Measurements from ENCODE around the gene SEMA6B.

The SEMA6B gene

DNA sequence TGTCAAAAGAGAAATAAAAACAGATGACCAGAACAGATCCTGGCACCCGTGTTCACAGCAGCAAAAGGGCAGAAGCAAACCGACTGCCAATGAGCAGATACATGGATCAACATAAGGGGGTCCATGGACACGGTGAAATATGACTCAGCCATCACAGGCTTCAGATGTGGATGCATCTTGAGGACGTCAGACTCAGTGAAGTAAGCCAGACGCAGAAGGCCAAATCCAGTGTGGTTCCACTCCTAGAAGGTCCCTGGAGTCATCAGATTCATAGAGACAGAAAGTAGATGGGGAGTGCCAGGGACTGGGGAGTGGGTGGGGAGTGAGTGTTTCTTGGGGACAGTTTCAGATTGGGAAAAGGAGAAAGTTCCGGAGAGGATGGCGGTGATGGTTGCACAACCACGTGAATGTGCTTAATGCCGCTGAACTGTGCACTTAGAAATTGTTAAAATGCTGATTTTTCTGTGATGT lies 28.8 kb upstream of the SEMA6B start:
- DNase-seq, result peak; percentile 48

GRCh38 chr19:4587527-4587926 lies 28.0 kb upstream of the SEMA6B start:
- no peak for DNase-seq

DNA sequence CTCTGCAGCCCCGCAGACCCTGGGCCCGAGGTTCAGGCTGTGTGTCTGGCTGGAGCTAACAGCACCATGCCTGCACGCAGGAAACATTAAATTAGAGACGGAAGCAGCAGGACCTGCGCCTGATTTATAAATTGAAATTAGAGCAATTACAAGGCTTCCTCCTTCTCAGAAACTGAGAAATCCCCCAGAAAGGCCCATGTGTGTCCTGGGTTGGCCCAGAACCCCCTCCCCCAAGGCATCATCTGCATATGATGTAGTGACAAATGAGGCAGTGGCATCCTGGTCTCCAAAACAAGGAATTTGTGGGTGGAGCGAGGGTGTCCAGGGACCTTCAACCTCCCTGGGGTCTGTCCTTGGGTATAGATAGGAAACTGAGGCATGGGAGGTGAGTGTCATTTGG lies 27.2 kb upstream of the SEMA6B start:
- no peak for DNase-seq

GRCh38 chr19:4586245-4586644 lies 26.8 kb upstream of the SEMA6B start:
- DNase-seq, result no peak

- no peak for DNase-seq
These were observed 26.1 kb upstream of the SEMA6B start for GRCh38 chr19:4585556-4585955.

DNA sequence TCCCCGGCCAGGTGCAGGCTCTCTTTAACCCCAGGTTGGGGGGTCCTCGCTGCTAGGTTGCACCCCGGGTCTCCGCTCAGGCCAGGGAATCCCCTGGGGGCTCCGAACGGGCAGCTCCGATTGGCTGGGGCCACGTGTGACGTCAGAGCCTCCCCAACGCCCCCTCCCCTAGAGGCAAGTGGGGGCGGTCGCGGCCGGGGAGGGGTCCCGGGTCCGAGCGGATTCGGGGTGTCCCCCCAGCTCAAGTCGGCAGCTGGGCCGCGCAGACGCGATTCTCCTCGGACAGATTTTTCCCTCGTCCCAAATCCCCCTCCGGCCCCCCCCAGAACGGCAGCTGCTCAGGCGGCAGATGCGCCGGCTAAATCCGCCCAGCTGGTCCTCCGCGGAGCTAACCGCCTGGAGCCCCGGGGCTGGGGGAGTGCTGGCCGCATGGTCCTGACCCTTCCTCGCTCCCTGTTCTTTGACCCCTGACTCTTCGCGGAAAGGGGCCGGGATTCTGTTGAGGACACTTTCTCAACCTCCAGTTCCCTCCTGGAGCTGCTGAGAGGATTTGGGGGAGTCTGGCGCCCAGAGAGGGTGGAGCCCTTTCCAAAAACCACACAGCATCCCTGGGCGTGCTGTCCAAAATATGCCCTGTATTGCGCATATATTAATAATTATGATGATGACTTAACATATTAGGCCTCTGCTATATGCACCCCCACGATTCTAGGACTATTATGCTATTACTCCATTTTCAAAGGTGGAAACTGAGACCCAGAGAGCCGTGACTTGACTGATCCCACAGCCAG lies 25.4 kb upstream of the SEMA6B start:
- DNase-seq, result no peak

DNA sequence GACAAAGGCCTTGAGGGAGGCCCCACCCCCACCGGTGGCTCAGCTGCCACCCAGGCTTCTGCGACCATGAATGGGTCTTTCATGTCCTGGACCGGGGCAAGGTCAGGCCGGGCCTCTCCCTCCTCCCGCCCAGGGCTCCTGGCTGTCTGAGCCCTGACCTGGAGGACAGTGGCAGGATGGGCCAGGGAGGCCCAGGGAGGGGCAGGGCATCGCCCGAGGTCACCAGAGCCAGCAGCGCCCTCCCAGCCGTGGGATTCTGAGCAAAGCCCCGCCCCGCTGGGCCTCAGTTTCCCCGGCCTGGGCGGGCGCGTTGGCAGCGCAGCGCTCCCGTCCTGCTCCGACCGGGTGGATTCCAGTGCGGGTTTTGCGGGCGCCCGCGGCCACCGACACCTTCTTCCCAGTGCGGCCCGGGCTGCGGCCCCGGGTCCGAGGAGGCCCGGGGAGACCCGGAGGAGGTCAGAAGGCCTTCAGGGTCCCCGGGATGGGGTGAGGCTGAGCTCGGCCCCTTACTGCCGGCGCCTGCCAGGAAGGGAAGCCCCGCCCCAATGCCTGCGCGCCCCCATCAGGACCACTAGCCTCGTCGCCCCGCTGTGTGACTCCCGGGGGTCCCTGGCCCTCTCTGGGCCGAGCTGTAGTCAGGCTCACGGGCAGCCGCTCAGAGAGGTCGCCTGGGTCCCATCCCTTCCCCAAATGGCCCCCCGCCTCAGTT lies 24.6 kb upstream of the SEMA6B start:
- DNase-seq, result no peak

DNA sequence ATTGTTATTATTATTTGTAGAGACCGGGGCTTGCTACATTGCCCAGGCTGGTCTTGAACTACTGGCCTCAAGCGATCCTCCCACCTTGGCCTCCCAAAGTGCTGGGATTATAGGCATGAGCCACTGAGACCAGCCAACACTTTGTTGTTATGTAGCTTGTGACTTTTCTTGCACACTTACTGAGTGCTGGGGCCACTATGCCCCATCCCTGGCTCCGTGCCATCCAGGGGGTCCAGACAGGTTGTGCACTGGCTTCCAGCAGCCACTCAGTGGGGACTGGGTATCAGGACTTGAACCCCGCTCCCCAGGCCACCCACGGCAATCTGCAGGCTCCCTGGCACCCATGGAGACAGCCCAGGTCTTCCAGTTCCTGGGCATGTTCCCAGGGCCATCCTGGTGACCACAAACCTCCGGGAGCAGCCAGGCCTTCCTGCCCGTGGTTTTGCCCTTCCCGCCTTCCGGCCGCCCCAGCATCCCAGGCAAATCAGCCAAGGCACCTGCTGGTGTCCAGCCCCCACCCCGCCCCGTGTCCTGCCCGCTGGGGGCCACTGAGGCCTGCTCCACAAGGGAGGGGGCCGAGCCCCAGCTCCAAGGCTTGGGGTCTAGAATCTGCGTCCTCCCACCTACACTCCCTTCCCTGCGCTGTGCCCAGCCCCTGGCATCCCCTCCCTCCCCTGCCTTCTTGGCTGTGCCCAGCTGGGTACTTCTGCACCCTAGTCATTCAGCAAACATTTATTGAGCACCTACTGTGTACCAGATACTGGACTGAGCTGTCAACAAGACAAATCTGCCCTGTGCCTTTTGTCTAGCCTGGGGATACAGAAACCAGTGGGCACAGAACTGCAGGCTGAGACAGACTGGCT lies 23.7 kb upstream of the SEMA6B start:
- DNase-seq, result no peak

GRCh38 chr19:4581666-4582553 lies 22.4 kb upstream of the SEMA6B start:
- peak; percentile 49 for DNase-seq

- DNase-seq, result no peak
These were observed 21.6 kb upstream of the SEMA6B start for GRCh38 chr19:4580961-4581665.

- no peak for DNase-seq
These were observed 20.8 kb upstream of the SEMA6B start for GRCh38 chr19:4580021-4580901.

- DNase-seq, result no peak
These were observed 19.9 kb upstream of the SEMA6B start for GRCh38 chr19:4579389-4579788.

DNA sequence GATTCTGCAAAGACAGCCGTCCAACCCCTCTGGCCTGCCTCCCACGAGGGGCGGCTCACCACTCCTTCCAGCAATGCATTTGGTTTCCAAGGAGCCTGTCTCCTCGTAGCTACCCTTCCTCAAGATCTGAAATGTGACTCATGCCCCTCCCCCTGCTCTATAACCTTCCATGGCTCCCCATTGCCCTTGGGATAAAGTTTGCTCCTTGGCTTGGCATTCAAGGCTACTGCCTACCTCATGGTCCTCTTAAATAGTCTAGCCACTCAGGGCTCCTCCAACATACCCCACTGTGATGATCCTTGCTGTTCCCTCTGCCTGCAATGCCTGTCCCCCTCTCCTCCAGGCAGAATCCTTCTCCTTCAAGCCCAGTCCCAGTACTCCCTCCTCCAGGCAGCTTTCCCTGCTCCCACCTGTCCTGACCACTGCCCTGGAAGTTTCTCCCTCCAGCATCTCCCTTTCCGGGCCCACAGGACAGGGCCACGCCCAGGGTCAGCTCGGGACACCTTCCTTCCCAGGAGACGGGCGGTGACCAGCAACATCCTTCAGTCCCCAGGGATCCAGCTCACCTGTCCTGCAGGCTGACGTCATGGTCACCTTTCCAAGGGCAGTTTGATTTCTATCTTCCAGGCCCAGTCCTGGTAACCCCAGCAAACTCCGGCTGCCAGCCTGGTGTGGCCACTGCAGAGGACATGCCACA lies 19.2 kb upstream of the SEMA6B start:
- DNase-seq, result no peak

- DNase-seq, result no peak
These were observed 17.7 kb upstream of the SEMA6B start for GRCh38 chr19:4577020-4577782.

DNA sequence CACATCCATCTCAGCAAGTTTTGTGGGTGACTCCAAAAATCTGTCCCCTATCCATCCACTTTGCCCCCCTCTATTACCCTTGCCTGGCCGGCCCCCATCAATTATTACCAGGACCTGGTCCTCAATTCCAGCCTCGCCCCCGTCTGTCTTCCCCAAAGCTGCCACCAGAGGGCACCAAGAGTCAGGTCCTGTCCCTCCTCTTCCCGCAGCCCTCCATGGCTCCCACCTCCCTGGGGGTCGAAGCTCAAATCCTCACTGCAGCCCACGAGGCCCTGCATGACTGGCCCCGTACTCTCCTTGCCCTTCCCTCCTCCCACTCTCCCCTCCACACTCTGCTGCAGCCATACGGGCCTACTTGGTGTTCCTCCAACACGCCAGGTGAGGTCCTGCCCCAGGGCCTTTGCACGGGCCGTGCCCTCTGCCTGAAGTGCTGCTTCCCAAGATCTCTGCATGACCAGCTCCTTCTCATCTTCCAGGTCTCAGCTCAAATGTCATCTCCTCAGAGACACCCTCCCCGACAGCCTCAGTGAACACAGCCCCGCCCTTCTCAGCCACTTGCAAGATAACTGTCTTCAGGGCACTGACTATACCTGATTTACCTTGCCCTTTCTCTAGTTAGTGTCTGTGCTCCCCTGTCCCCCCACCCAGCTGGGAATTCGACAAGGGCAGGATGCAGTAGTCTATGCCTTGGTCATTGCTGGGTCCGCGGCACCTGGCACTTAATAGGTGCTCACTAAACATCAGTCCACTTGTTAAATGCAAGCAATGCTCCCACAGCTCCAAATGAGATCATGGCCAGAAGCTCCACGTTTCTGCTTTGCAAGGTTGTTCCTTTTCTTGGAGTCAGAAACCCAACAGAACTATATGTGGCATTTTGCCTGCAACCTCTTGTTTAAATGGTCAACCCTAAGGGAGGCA lies 16.8 kb upstream of the SEMA6B start:
- DNase-seq, result peak; percentile 65

- DNase-seq, result peak; percentile 99
These were observed 16.0 kb upstream of the SEMA6B start for GRCh38 chr19:4575267-4576015.

DNA sequence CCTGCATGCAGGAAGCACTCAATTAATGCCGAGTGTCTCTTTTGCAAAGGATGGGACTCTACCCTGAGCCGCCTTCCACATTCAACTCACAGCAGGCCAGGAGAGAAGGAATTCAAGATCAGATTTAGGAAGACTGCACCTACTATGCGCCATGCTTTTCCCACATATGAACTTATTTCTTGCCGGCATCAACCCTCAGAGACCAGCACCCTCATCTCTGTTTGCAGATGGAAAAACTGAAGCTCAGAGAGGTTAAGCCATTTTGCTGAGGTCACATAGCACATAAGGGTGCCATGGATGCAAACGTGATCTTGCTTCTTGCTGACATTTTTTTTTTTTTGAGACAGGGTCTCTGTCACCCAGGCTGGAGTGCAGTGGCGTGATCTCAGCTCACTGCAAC lies 14.2 kb upstream of the SEMA6B start:
- no peak for DNase-seq
